B cell (primary cell): Measurements from ENCODE around the gene NAIF1. TPM values are rescaled to one million over a fixed set of nuclear protein-coding genes. Genes with fewer than 3 reads are reported as not detected.

ENCODE experiments used
- ATAC-seq: fragments of 200-7000 bp; cut with Tn5 transposase; one replicate; pipeline ENCODE4 v1.10.0; 2021; ENCODE audit warnings: low read depth, mild to moderate bottlenecking, moderate number of reproducible peaks, moderate library complexity
- CTCF ChIA-PET: fragments of 350-600 bp; sonication (Branson Sonifier 250); formaldehyde crosslinking; loops from one replicate; lab custom pipeline; 2021; ENCODE audit warnings: antibody characterized with exemption, inconsistent platforms; lab: Charles Lee
- POLR2A ChIA-PET: fragments of 350-600 bp; sonication (Branson Sonifier 250); formaldehyde crosslinking; loops from one replicate; lab custom pipeline; 2021; ENCODE audit warnings: antibody characterized with exemption; lab: Charles Lee
- DNase-seq: peaks from one replicate; pipeline ENCODE4 v3.0.0; 2013
- H2AFZ ChIP-seq: 2 replicates; pipeline ENCODE4 v1.6.1; 2012; ENCODE audit warnings: mild to moderate bottlenecking, low read depth, low read length; ENCODE audit not compliant: insufficient read depth, poor library complexity, severe bottlenecking
- H3K27ac ChIP-seq, 2 donors: 1 replicate in 1 of 2; 2 replicates in 1 of 2; pipeline ENCODE4 v1.5.1; 2012 to 2013; ENCODE audit warnings: low read length in 2 of 2, mild to moderate bottlenecking in 2 of 2, moderate library complexity in 1 of 2
- H3K27me3 ChIP-seq, 4 experiments: fragments of 200-600 bp in 1 of 4; sonication (generic) in 1 of 4; replicated peaks in 1 of 4; 1 replicate in 2 of 4; 2 replicates in 2 of 4; pipeline versions ENCODE4 v1.6.1 to v1.7.0; 2013 to 2016; ENCODE audit warnings: low read length in 3 of 4, mild to moderate bottlenecking in 2 of 4, mixed read lengths in 1 of 4, moderate library complexity in 1 of 4; ENCODE audit not compliant: insufficient read depth in 4 of 4, control insufficient read depth in 3 of 4; ENCODE audit errors: control extremely low read depth in 1 of 4
- H3K36me3 ChIP-seq, 2 experiments: replicated peaks in 1 of 2; 1 replicate in 1 of 2; 2 replicates in 1 of 2; pipeline versions ENCODE4 v1.6.1 to v1.7.1; 2013; ENCODE audit warnings: low read length in 1 of 2; ENCODE audit not compliant: insufficient read depth in 2 of 2, control insufficient read depth in 1 of 2; ENCODE audit errors: control extremely low read depth in 1 of 2, extremely low read depth in 1 of 2
- H3K4me1 ChIP-seq, 2 donors: fragments of 200-600 bp in 1 of 2; sonication (generic) in 1 of 2; 1 replicate in 1 of 2; 2 replicates in 1 of 2; pipeline versions ENCODE4 v1.5.1 to v1.6.1; 2013 to 2017; ENCODE audit warnings: low read length in 2 of 2; ENCODE audit not compliant: control insufficient read depth in 2 of 2, insufficient read depth in 2 of 2
- H3K4me2 ChIP-seq: replicated peaks from 2 replicates; pipeline ENCODE3; 2012; ENCODE audit warnings: mild to moderate bottlenecking, low read depth, low read length; ENCODE audit not compliant: poor library complexity, severe bottlenecking
- H3K4me3 ChIP-seq, 5 experiments: fragments of 200-600 bp in 1 of 5; sonication (generic) in 1 of 5; 1 replicate in 3 of 5; 2 replicates in 2 of 5; pipeline versions ENCODE4 v1.5.1 to v1.7.0; 2011 to 2016; ENCODE audit warnings: low read length in 4 of 5, mild to moderate bottlenecking in 4 of 5, low read depth in 2 of 5, control low read depth in 1 of 5, moderate library complexity in 1 of 5; ENCODE audit not compliant: insufficient read depth in 1 of 5; ENCODE audit errors: control extremely low read depth in 1 of 5, extremely low read depth in 1 of 5
- H3K79me2 ChIP-seq: fragments of 200-600 bp; sonication (generic); one replicate; pipeline ENCODE4 v1.6.0; 2016; ENCODE audit warnings: low read length; ENCODE audit not compliant: control insufficient read depth, insufficient read depth
- H3K9ac ChIP-seq: fragments of 200-600 bp; sonication (generic); 2 replicates; pipeline ENCODE4 v1.6.1; 2017; ENCODE audit warnings: mild to moderate bottlenecking, low read length, moderate library complexity
- H3K9me3 ChIP-seq, 3 donors: one replicate each; pipeline versions ENCODE4 v1.6.1 to v1.7.1; 2013; ENCODE audit warnings: low read length in 2 of 3; ENCODE audit not compliant: control insufficient read depth in 2 of 3, insufficient read depth in 1 of 3; ENCODE audit errors: control extremely low read depth in 1 of 3
- H4K20me1 ChIP-seq: 2 replicates; pipeline ENCODE4 v1.6.0; 2012; ENCODE audit warnings: mild to moderate bottlenecking, low read length; ENCODE audit not compliant: insufficient read depth, control insufficient read depth, poor library complexity, severe bottlenecking
- H3K27ac Mint-ChIP-seq: one replicate; pipeline ENCODE4 v1.8.0; 2021; ENCODE audit warnings: mixed read lengths
- H3K27me3 Mint-ChIP-seq: one replicate; pipeline ENCODE4 v1.8.0; 2021; ENCODE audit warnings: mixed read lengths
- H3K4me1 Mint-ChIP-seq: one replicate; pipeline ENCODE4 v1.8.0; 2021; ENCODE audit warnings: mixed read lengths
- H3K4me3 Mint-ChIP-seq: one replicate; pipeline ENCODE4 v1.8.0; 2021; ENCODE audit warnings: mixed read lengths
- H3K9me3 Mint-ChIP-seq: one replicate; pipeline ENCODE4 v1.8.0; 2022; ENCODE audit warnings: mixed read lengths; ENCODE audit not compliant: insufficient read depth
- EZH2 ChIP-seq: IDR thresholded peaks from 2 replicates; pipeline ENCODE4 v1.6.1; 2012; ENCODE audit warnings: borderline replicate concordance, low read depth, mild to moderate bottlenecking, moderate library complexity, low read length; ENCODE audit not compliant: insufficient read depth, poor library complexity, severe bottlenecking
- WGBS: methylation state at CpG from one replicate; pipeline ENCODE4 v1.1.5; 2013; ENCODE audit warnings: missing lambda C conversion rate; ENCODE audit not compliant: insufficient coverage; 5-methylcytosine and 5-hydroxymethylcytosine counted together
- intact Hi-C: fragments of 100-400 bp; cut with micrococcal nuclease; formaldehyde crosslinking; loops from one replicate; pipeline ENCODE4 v1.10.0; 2022
- polyA plus RNA-seq: library from polyadenylated mRNA; depleted of rRNA; stranded (reverse); fragments of >200 nt; gene quantifications from 2 replicates; pipeline ENCODE4 v1.2.3, GENCODE V29; 2012
- total RNA-seq, 2 donors: library from RNA; stranded (reverse); fragments of 120-200 nt in 1 of 2; gene quantifications; 1 replicate in 1 of 2; 2 replicates in 1 of 2; pipeline versions ENCODE4 v1.2.3 to v1.2.4, GENCODE V29; 2013 to 2022
- TF ChIP-seq, protein P1 (sequence below): fragments of 200-600 bp; IDR thresholded peaks from one replicate; pipeline ENCODE4 v1.8.0; 2022; ENCODE audit warnings: antibody characterized with exemption, mild to moderate bottlenecking

Gene NAIF1
- total and polyA plus RNA-seq, 2 donors (not counting 1 experiment from before 2014, with no cell fraction given), result 11.4 to 16.6 TPM

DNA sequence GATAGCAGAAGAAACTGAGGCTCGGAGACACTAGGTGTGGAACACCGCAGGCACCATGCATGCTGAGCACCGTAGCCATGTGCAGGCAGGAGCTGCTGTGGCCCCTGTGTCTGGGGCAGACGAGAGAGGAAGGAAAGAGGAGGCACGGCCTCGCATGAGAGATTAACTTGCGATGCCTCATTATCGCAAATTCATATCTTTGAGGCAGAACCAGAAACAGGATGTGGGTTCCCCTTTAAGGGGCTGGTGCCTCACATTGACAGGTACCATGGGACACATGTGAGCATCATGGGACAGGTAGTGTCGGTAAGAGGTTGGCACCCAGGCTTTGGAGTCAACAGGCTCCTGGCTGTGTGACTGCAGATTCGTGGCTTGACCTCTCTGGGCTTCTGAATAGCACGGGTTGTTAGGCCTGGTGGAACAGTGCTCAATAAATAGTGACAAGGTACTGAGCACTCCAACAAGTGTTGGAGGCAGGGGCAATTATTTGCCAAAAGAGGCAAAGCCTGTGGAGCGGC, 40.8 kb downstream of the NAIF1 start:
- Mint-ChIP-seq H3K4me3 (peak overlapping the region; percentile 81), H3K4me1 (peaks cover 76% of the 10 kb centered on the region), H3K27ac (peak overlapping the region; percentile 96), H3K9me3 (no peaks in the 10 kb centered on the region), H3K27me3 (no peaks in the 10 kb centered on the region)
- Histone ChIP-seq H3K4me2 (peak overlapping the region; percentile 50), H3K9me3 (no peaks in the 10 kb centered on the region), H3K27ac (peak overlapping the region; percentile 88 to 100), H3K4me1 (peaks cover 68 to 90% of the 10 kb centered on the region in 2 donors), H3K36me3 (no peaks in the 10 kb centered on the region), H3K27me3 (no peaks in the 10 kb centered on the region), H4K20me1 (no peaks in the 10 kb centered on the region), H3K79me2 (no peaks in the 10 kb centered on the region), H3K4me3 (peak overlapping the region in 1 of 5 experiments; percentile 22), H3K9ac (peak overlapping the region; percentile 19), H2AFZ (no peak overlapping the region)
- ChIA-PET POLR2A (interaction anchor here (0.6 to 12.8 kb wide), 12 partner anchors 8 to 442 kb away, joined by 3 to 212 read pairs (median 6); partner anchors contain the start of gene EEIG1), CTCF (interaction anchor here (1.1 to 13.5 kb wide), 8 partner anchors 9 to 83 kb away, joined by 3 to 282 read pairs (median 28); partner anchors contain the start of gene EEIG1)
- intact Hi-C loops, result loop anchor here (1.0 to 5.0 kb wide), 4 partner anchors 9 to 42 kb away; partner anchors contain the start of genes NAIF1 and SLC25A25
- TF ChIP-seq, protein P1, sequence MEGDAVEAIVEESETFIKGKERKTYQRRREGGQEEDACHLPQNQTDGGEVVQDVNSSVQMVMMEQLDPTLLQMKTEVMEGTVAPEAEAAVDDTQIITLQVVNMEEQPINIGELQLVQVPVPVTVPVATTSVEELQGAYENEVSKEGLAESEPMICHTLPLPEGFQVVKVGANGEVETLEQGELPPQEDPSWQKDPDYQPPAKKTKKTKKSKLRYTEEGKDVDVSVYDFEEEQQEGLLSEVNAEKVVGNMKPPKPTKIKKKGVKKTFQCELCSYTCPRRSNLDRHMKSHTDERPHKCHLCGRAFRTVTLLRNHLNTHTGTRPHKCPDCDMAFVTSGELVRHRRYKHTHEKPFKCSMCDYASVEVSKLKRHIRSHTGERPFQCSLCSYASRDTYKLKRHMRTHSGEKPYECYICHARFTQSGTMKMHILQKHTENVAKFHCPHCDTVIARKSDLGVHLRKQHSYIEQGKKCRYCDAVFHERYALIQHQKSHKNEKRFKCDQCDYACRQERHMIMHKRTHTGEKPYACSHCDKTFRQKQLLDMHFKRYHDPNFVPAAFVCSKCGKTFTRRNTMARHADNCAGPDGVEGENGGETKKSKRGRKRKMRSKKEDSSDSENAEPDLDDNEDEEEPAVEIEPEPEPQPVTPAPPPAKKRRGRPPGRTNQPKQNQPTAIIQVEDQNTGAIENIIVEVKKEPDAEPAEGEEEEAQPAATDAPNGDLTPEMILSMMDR, result no peak
- TF ChIP-seq EZH2, result no peak
- ATAC-seq (peak; percentile 81), DNase-seq (peak; percentile 95)
- 9% methylated on average over 12 of the region's 12 CpGs for WGBS

DNA sequence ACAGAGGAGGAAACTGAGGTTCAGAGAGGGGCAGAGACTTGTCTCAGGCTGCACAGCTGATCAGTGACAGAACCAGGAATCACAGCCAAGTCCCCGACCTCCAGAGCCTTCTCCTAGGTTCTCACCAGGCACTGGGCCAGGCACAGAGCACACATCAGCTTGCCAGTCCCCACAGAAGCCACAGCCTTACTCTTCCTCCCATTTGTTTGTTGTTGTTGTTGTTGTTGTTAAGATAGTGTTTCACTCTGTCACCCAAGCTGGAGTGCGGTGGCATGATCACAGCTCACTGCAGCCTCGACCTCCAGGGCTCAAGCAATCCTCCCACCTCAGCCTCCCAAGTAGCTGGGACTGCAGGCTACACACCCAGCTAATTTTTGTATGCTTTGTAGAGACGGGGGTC, 41.4 kb downstream of the NAIF1 start:
- peak overlapping the region; percentile 50 for H3K4me2 ChIP-seq
- peak overlapping the region; percentile 81 for H3K4me3 Mint-ChIP-seq
- TF ChIP-seq, protein P1, result no peak
- no peak for TF ChIP-seq EZH2
- DNase-seq (peak; percentile 38), ATAC-seq (no peak)
- H3K27ac Mint-ChIP-seq, result peak overlapping the region; percentile 96
- no peaks in the 10 kb centered on the region for H3K27me3 Mint-ChIP-seq
- ChIA-PET POLR2A (interaction anchor here (0.6 to 12.8 kb wide), 11 partner anchors 8 to 441 kb away, joined by 3 to 212 read pairs (median 6); partner anchors contain the start of gene EEIG1), CTCF (interaction anchor here (1.1 to 13.5 kb wide), 8 partner anchors 9 to 83 kb away, joined by 3 to 282 read pairs (median 28); partner anchors contain the start of gene EEIG1)
- H3K27ac ChIP-seq, result peak overlapping the region; percentile 88 to 100
- no peaks in the 10 kb centered on the region for H3K9me3 Mint-ChIP-seq
- no peak overlapping the region for H2AFZ ChIP-seq
- no peaks in the 10 kb centered on the region for H4K20me1 ChIP-seq
- no peaks in the 10 kb centered on the region for H3K79me2 ChIP-seq
- H3K36me3 ChIP-seq, result no peaks in the 10 kb centered on the region
- H3K4me1 ChIP-seq, result peaks cover 62 to 86% of the 10 kb centered on the region in 2 donors
- H3K9ac ChIP-seq, result peak overlapping the region; percentile 19
- H3K4me3 ChIP-seq, result no peak overlapping the region
- H3K4me1 Mint-ChIP-seq, result peaks cover 74% of the 10 kb centered on the region
- WGBS, result 40% methylated on average over 2 of the region's 4 CpGs
- H3K27me3 ChIP-seq, result no peaks in the 10 kb centered on the region
- intact Hi-C loops, result loop anchor here (1.0 to 5.0 kb wide), 4 partner anchors 10 to 42 kb away; partner anchors contain the start of genes NAIF1 and SLC25A25
- no peaks in the 10 kb centered on the region for H3K9me3 ChIP-seq
